Natural killer cell (primary cell): ENCODE measurements around the gene CEP72. TPM values are rescaled to one million over a fixed set of nuclear protein-coding genes. Genes with fewer than 3 reads are reported as not detected.

Experiments
- ATAC-seq, 3 donors: fragments of 150-1000 bp in 2 of 3; fragments of 200-7000 bp in 1 of 3; cut with Tn5 transposase; 1 replicate in 1 of 3; 2 replicates in 2 of 3; pipeline ENCODE4 v1.10.0; 2021; ENCODE audit warnings: mild to moderate bottlenecking in 2 of 3, moderate library complexity in 2 of 3
- DNase-seq, 2 donors: peaks; one replicate each; pipeline versions ENCODE4 v3.0.0 to v3.0.0-alpha.2; 2013 to 2021; ENCODE audit warnings: mixed read lengths in 1 of 2
- H3K27ac ChIP-seq: one replicate; pipeline ENCODE4 v1.5.1; 2013; ENCODE audit warnings: mild to moderate bottlenecking, low read length
- H3K27me3 ChIP-seq: one replicate; pipeline ENCODE4 v1.6.1; 2013; ENCODE audit warnings: low read length; ENCODE audit not compliant: control insufficient read depth, insufficient read depth
- H3K36me3 ChIP-seq: one replicate; pipeline ENCODE4 v1.6.1; 2013; ENCODE audit warnings: low read length; ENCODE audit not compliant: control insufficient read depth, insufficient read depth
- H3K4me1 ChIP-seq: one replicate; pipeline ENCODE4 v1.6.1; 2013; ENCODE audit warnings: low read length; ENCODE audit not compliant: control insufficient read depth, insufficient read depth
- H3K4me3 ChIP-seq: one replicate; pipeline ENCODE4 v1.5.1; 2013; ENCODE audit warnings: low read length
- H3K9me3 ChIP-seq: one replicate; pipeline ENCODE4 v1.6.1; 2013; ENCODE audit warnings: low read length; ENCODE audit not compliant: control insufficient read depth, insufficient read depth
- H3K27ac Mint-ChIP-seq, 2 donors: one replicate each; pipeline ENCODE4 v1.8.0; 2022; ENCODE audit warnings: mild to moderate bottlenecking in 2 of 2, mixed read lengths in 2 of 2, moderate library complexity in 1 of 2
- H3K27me3 Mint-ChIP-seq, 2 donors: one replicate each; pipeline ENCODE4 v1.8.0; 2022; ENCODE audit warnings: low read depth in 2 of 2, mixed read lengths in 2 of 2
- H3K36me3 Mint-ChIP-seq: one replicate; pipeline ENCODE4 v1.8.0; 2022; ENCODE audit warnings: mixed read lengths
- H3K4me1 Mint-ChIP-seq, 2 donors: one replicate each; pipeline ENCODE4 v1.8.0; 2022; ENCODE audit warnings: mixed read lengths in 2 of 2
- H3K4me3 Mint-ChIP-seq: one replicate; pipeline ENCODE4 v1.8.0; 2022; ENCODE audit warnings: mild to moderate bottlenecking, moderate library complexity, mixed read lengths
- H3K9me3 Mint-ChIP-seq, 2 donors: one replicate each; pipeline ENCODE4 v1.8.0; 2022; ENCODE audit warnings: mixed read lengths in 2 of 2
- WGBS: methylation state at CpG from one replicate; pipeline ENCODE4 v1.1.7; 2013; ENCODE audit warnings: missing lambda C conversion rate; ENCODE audit not compliant: insufficient coverage; 5-methylcytosine and 5-hydroxymethylcytosine counted together
- intact Hi-C: fragments of 100-400 bp; cut with micrococcal nuclease; formaldehyde crosslinking; loops from one replicate; pipeline ENCODE4 v1.14.2; 2022
- total RNA-seq, 4 donors: library from RNA; stranded (reverse); fragments of 120-200 nt in 1 of 4; gene quantifications; one replicate each; pipeline versions ENCODE4 v1.2.3 to v1.2.4, GENCODE V29; 2013 to 2022
- TF ChIP-seq, protein P1 (sequence below): fragments of 200-600 bp; IDR thresholded peaks from one replicate; pipeline ENCODE4 v1.8.0; 2022; ENCODE audit warnings: antibody characterized with exemption

CEP72 gene
- total RNA-seq, 3 donors from 2014 or later (not counting 1 experiment from before 2014, with no cell fraction given) = 12.2 to 15.1 (median 12.3) TPM

DNA sequence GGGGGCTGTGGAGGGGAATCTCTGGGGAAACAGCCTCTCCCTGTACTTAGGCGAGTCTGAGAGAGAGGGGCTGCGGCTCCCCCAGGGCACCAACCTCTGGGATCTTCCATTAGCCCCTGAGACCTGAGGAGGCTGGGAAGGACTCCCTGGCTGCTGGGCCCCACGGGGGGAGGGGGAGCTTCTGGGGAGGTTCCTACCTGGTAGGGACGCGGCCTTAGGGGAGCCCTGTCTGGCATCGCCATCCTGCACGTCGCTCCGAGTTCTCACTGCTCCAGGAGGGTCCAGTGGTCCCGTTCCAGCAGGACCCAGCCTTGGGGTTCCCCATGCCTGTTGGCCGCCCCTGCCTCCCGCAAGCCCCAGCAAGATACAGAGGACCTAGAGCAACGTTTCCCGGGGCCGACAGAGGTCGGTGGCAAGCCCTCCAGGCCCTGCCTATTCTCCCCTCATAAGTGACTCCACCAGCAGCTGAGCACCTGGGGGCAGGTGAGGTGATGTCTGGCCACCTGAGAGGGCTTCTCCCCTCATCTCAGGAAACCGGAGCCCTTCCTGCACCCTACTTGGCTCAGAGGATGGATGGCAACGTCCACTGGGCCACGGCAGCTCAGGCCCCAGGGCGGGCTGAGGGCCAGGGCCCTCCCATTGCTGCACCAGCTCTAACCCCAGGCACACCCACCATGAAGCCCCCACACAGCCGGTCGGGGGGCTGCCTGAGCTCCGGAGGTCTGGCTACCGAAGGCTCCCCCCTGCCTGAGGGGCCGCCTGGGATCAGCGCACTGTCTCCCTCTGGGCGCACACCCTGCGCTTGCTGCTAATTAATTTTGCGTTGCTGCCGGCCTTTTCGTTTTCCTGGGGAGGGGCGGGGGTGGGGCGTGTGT lies 58.5 kb downstream of the CEP72 start:
- Histone ChIP-seq H3K4me1 (peaks cover 24% of the 10 kb centered on the region), H3K36me3 (no peaks in the 10 kb centered on the region), H3K27ac (no peak overlapping the region), H3K4me3 (no peak overlapping the region), H3K9me3 (no peaks in the 10 kb centered on the region), H3K27me3 (peaks cover 3% of the 10 kb centered on the region)
- peaks cover 9% of the 10 kb centered on the region for H3K36me3 Mint-ChIP-seq
- H3K4me3 Mint-ChIP-seq = no peak overlapping the region
- no peak overlapping the region for H3K27ac Mint-ChIP-seq
- 76% methylated on average over 33 of the region's 33 CpGs for WGBS
- no peaks in the 10 kb centered on the region for H3K9me3 Mint-ChIP-seq
- TF ChIP-seq, protein P1, sequence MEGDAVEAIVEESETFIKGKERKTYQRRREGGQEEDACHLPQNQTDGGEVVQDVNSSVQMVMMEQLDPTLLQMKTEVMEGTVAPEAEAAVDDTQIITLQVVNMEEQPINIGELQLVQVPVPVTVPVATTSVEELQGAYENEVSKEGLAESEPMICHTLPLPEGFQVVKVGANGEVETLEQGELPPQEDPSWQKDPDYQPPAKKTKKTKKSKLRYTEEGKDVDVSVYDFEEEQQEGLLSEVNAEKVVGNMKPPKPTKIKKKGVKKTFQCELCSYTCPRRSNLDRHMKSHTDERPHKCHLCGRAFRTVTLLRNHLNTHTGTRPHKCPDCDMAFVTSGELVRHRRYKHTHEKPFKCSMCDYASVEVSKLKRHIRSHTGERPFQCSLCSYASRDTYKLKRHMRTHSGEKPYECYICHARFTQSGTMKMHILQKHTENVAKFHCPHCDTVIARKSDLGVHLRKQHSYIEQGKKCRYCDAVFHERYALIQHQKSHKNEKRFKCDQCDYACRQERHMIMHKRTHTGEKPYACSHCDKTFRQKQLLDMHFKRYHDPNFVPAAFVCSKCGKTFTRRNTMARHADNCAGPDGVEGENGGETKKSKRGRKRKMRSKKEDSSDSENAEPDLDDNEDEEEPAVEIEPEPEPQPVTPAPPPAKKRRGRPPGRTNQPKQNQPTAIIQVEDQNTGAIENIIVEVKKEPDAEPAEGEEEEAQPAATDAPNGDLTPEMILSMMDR = no peak
- no peak for DNase-seq
- no peak for ATAC-seq
- H3K4me1 Mint-ChIP-seq = peaks cover 10 to 15% of the 10 kb centered on the region in 2 donors
- no peaks in the 10 kb centered on the region for H3K27me3 Mint-ChIP-seq
- intact Hi-C loops = no loop called here

DNA sequence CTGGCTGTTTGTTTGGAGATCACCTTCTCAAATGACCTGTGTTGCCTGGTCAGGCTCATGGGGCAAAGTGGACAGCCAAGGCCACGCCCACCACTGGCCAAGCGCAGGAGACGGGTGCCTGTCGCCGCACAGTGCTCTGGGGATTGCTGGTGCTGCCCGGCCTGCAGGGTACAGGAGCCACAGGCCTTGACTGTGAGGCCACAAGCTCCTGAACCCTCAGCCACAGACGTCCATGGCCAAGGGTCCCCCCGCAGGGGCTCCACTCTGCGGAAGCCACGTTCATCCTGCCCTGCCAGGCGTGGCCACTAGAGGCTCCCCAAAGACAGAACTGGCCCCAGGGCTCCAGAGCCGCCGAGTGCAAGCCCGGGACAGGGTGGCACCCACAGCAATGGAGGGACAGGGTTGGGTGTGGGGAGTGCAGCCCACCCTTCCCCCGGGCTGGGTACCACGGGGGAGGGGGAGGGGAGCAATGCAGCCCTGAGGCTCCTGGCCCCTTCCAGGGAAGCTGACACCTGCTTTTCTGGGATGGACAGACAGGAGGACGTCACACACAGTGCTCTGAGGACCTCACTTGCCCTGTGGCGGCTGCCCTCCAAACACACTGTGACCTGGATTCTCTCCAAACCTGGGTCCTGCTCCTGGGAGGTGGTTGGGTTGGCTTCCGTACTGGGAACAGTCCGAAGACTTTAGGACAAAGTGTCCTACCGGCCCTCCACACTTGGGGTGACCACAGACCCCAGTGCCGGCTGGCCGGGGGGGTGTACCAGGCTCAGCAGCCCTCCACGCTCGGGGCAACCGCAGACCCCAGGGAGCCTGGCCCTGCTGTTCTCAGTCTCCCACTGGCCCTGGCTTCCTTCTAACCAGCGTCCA lies 59.6 kb downstream of the CEP72 start:
- intact Hi-C loops = loop anchor here (2.0 kb wide), 1 partner anchor 231 kb away; no protein-coding TSS in a partner anchor
- H3K27me3 Mint-ChIP-seq = no peaks in the 10 kb centered on the region
- ATAC-seq = peak; percentile 63 to 81 (median 79)
- Histone ChIP-seq H3K4me1 (peaks cover 24% of the 10 kb centered on the region), H3K27me3 (peaks cover 3% of the 10 kb centered on the region), H3K36me3 (no peaks in the 10 kb centered on the region), H3K27ac (no peak overlapping the region), H3K4me3 (no peak overlapping the region), H3K9me3 (no peaks in the 10 kb centered on the region)
- peaks cover 10 to 15% of the 10 kb centered on the region in 2 donors for H3K4me1 Mint-ChIP-seq
- no peak overlapping the region for H3K27ac Mint-ChIP-seq
- DNase-seq = peak; percentile 56 to 83
- H3K36me3 Mint-ChIP-seq = peaks cover 9% of the 10 kb centered on the region
- H3K9me3 Mint-ChIP-seq = no peaks in the 10 kb centered on the region
- no peak overlapping the region for H3K4me3 Mint-ChIP-seq
- TF ChIP-seq, protein P1 = peak; percentile 77
- WGBS = 40% methylated on average over 27 of the region's 27 CpGs

DNA sequence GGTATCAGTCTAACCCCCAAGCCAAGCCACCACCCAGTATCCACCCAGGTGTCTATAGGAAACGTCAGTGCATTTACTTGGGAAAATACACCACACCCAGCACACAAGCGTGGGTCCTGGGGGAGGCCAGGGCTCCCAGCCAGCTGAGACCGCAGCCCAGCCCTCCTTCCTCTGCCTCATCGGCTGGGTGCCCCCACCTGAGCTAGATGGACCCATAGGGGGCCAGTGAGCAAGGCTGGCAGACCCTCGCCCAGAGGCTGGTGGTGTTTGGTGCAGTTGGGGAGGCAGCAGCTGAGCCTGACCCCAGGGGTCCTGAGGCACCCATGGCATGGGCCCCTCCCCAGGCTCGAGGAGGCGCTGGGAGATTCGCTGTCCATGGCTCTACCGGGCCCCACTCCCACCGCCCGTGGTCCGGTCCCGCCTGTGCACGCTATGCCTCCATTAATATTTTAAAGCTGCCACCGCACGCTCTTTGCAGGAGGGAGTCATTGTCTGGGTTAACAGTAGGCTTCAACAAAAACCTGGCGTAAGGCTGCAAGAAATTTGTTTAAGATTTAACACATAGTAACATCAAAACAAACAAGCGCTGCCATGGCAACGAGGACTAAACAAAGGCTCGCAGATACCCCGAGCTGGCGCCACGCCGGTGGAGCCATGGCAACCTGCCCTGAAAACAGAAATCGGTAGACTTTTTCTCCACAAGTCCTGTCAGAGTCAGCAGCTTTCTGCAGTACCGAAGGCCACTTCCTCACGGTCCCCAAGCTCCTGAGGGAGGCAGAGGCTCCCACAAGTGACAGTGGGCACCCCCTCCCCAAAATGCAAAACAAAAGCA lies 60.4 kb downstream of the CEP72 start:
- 27% methylated on average over 27 of the region's 27 CpGs for WGBS
- peak; percentile 34 to 66 (median 57) for ATAC-seq
- intact Hi-C loops = loop anchor here (2.0 kb wide), 1 partner anchor 230 kb away; no protein-coding TSS in a partner anchor
- TF ChIP-seq, protein P1 = no peak
- peak overlapping the region; percentile 25 for H3K4me3 Mint-ChIP-seq
- H3K27ac Mint-ChIP-seq = peak overlapping the region in 1 of 2 donors; percentile 75
- Histone ChIP-seq H3K4me1 (peaks cover 24% of the 10 kb centered on the region), H3K4me3 (no peak overlapping the region), H3K9me3 (no peaks in the 10 kb centered on the region), H3K27ac (no peak overlapping the region), H3K36me3 (no peaks in the 10 kb centered on the region), H3K27me3 (peaks cover 3% of the 10 kb centered on the region)
- peak; percentile 44 to 93 for DNase-seq
- H3K27me3 Mint-ChIP-seq = no peaks in the 10 kb centered on the region
- peaks cover 2% of the 10 kb centered on the region for H3K36me3 Mint-ChIP-seq
- H3K9me3 Mint-ChIP-seq = no peaks in the 10 kb centered on the region
- H3K4me1 Mint-ChIP-seq = peaks cover 10 to 15% of the 10 kb centered on the region in 2 donors
